HUDEP-2 (cell line): ENCODE results near the gene GJE1.

ENCODE experiments used
- DNase-seq, 76 experiments: peaks; one replicate each; lab custom pipeline; 2025; ENCODE audit not compliant: unreplicated experiment in 76 of 76; lab: John Stamatoyannopoulos, UW

Gene GJE1

DNA sequence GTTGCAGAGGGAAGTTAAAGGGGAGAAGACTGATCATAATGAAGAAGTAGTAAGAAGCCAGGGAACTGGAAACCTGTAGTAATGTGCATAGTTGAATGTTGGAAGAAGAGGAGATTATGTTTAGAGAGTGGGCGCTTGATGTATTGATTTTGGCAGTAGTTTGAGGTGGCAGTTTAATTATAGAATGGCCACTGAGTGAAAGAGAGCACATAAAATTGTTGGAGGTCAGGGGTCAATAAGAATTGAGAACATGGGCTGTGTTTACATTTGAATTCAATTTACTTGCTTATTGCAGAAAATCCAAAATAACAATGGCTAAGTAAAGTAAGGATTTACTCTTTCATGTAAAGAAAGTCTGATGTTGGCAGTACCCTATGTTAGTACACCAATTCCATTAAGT, 30.1 kb downstream of the GJE1 start:
- DNase-seq = no peak

GRCh38 chr6:142165227-142165626, 32.5 kb downstream of the GJE1 start:
- DNase-seq = no peak

DNA sequence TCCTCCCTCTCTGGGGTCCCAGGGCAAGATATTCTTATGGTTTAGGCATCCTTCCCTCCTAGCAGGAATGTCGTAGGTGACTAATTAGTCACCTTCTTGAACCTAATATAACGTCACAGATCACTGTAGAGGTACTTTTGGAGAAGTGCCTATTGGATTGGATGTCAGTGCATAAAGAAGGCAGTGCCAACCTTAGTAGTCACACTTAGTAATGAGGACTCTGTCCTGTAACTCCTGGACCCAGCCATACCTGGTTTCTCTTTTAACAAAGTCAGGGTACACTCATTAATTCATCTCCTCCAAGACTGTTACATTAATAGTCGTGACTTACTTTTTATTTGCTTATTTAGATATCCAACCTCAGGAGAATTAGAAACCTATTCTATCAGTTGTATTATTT, 34.3 kb downstream of the GJE1 start:
- no peak for DNase-seq

GRCh38 chr6:142167486-142167885, 34.8 kb downstream of the GJE1 start:
- DNase-seq = peak in 2 of 76 experiments; percentile 21 to 24

DNA sequence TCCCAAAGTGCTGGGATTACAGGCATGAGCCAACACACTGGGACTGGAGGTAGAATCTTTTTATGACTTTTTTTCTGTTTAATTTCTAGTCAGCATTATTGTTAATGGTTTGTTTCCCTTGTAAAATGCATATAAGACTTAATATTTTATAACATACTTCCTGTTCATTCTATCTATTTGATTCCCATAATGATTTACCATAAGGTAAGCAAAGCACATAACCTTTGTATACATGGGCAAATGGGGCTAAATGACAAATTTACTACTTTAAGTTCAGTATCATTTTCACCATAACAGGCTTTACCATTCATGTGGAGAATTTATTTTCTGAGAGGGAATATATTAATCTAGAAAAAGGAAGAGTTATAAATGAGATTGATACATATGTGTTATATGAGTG, 38.6 kb downstream of the GJE1 start:
- no peak for DNase-seq

GRCh38 chr6:142172758-142173157, 40.0 kb downstream of the GJE1 start:
- no peak for DNase-seq

DNA sequence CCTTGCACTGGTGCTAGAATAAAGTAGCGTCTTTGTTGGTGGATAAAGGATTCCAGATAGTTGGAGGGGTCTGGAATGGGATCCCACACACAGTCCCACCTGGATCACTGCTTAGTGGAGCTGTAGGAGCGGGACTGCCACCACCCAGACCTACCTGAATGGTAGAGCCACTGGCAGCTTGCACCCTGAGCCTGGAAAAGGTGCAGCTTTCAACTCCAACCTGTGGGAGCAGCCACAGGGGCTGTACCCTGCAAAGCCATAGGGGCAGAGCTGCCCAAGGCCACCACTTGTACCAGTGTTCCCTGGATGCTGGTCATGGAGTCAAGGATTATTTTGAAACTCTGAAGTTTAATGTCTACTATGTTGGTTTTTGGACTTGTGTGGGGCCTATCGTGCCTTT, 41.3 kb downstream of the GJE1 start:
- DNase-seq = no peak

DNA sequence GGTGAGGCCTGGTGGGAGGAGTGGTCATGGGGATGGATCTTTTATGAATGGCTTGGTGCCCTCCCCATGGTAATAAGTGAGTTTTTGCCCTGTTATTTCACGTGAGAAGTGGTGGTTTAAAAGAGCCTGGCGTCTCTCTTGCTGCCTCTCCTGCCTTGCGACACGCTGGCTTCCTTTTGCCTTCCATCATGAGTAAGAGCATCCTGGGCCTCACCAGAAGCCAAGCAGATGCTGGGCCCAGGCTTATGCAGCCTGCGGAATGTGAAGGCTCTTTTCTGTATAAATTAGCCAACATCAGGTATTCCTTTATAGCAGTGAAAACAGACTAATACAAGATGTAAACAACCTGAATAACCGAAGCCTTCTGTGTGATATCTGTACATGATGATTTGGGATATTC, 42.0 kb downstream of the GJE1 start:
- DNase-seq = no peak

DNA sequence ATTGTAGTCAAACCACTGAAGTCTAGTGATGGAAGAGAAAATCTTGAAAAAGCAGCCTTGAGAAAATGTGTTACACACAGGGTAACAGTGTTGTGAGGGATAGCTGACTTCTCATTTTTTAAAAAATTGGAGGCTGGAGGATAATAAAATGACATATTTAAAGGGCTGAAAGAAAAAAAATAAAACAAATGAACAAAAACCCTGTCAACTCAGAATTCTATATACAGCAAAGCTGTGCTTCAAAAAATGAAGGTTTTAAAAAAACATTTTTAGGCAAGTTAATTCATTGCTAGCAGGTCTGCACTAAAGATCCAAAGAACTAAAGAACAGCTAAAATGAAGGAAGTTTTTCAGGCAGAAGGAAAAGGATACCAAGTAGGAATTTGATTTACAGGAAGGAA, 45.4 kb downstream of the GJE1 start:
- no peak for DNase-seq

- no peak for DNase-seq
These were observed 49.3 kb downstream of the GJE1 start for GRCh38 chr6:142182004-142182403.

GRCh38 chr6:142183351-142183750, 50.6 kb downstream of the GJE1 start:
- DNase-seq = no peak

DNA sequence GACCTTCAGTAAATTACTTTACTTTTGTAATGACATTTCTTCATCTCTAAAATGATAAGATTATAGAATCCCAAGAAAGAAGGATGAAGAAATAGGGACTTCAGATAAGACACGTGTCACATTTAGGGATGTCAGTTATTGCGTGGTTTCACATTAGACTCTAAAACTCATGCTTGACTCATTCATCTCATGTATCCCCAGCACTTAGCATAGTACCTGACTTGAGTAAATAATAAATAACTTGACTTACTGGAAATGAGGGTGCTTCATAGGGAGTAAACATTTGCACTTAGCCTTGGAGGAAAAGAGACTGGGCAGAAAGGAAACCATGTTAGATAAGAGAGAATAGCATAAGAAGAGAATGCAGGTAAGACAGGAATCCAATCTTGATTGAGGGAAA, 51.6 kb downstream of the GJE1 start:
- DNase-seq = peak in 1 of 76 experiments; percentile 6
